IMR-90 (cell line): ENCODE measurements around the gene RPN2.

Experiments used
- CTCF ChIP-seq: conservative IDR thresholded peaks from 2 replicates; pipeline ENCODE4 v1.5.1; 2012; ENCODE audit warnings: mild to moderate bottlenecking, low read depth, low read length, improper control_type of control experiment
- ELK1 ChIP-seq: fragments of 150-350 bp; IDR thresholded peaks from 2 replicates; pipeline ENCODE4 v1.6.1; 2016; ENCODE audit warnings: low read depth, mild to moderate bottlenecking, low read length, moderate library complexity, borderline replicate concordance
- FOS ChIP-seq: fragments of 150-350 bp; IDR thresholded peaks from 2 replicates; pipeline ENCODE4 v1.6.1; 2016; ENCODE audit warnings: low read depth, low read length
- MAFK ChIP-seq: IDR thresholded peaks from 2 replicates; pipeline ENCODE4 v1.6.1; 2012; ENCODE audit warnings: low read depth, low read length, improper control_type of control experiment
- POLR2A ChIP-seq: IDR thresholded peaks from 2 replicates; pipeline ENCODE4 v1.6.1; 2012; ENCODE audit warnings: mild to moderate bottlenecking, low read depth, low read length
- RAD21 ChIP-seq: IDR thresholded peaks from 2 replicates; pipeline ENCODE4 v1.6.1; 2012; ENCODE audit warnings: low read length, improper control_type of control experiment
- RCOR1 ChIP-seq: IDR thresholded peaks from 2 replicates; pipeline ENCODE4 v1.6.1; 2012; ENCODE audit warnings: mild to moderate bottlenecking, low read length, improper control_type of control experiment; ENCODE audit not compliant: insufficient replicate concordance
- USF2 ChIP-seq: fragments of 150-350 bp; IDR thresholded peaks from 2 replicates; pipeline ENCODE4 v1.6.1; 2017; ENCODE audit warnings: mild to moderate bottlenecking, antibody characterized with exemption, low read length, low read depth

GRCh38 chr20:37178839-37179682, at the start of gene RPN2, which contains the start of gene MROH8:
- TF ChIP-seq POLR2A: no peak
- TF ChIP-seq CTCF: no peak
- TF ChIP-seq FOS: peak; percentile 69
- no peak for TF ChIP-seq RCOR1
- TF ChIP-seq RAD21: no peak
- no peak for TF ChIP-seq ELK1
- no peak for TF ChIP-seq MAFK
- TF ChIP-seq USF2: no peak
